SK-N-SH (cell line): ENCODE data around the gene MACROD2. TPM values are rescaled to one million over a fixed set of nuclear protein-coding genes. Genes with fewer than 3 reads are reported as not detected.

Source experiments
- CTCF ChIA-PET: fragments of 300-600, 350-600 bp; formaldehyde crosslinking; extraction: SDS; loops from one replicate; lab custom pipeline; 2021; lab: Yijun Ruan, JAX
- POLR2A ChIA-PET: fragments of 350-600 bp; sonication (Branson Sonifier 250); formaldehyde crosslinking; extraction: SDS; loops from one replicate; lab custom pipeline; 2020; ENCODE audit warnings: antibody characterized with exemption, inconsistent platforms; lab: Yijun Ruan, JAX
- DNase-seq: peaks from one replicate; pipeline ENCODE4 v3.0.0; 2012
- H2AFZ ChIP-seq: fragments of 200-600 bp; sonication (generic); 2 replicates; pipeline ENCODE4 v1.8.1; 2016; ENCODE audit warnings: antibody characterized with exemption, mild to moderate bottlenecking, low read depth
- H3F3A ChIP-seq: fragments of 200-600 bp; sonication (generic); replicated peaks from 2 replicates; pipeline ENCODE3; 2016; ENCODE audit warnings: antibody characterized with exemption, mild to moderate bottlenecking; ENCODE audit not compliant: insufficient read depth
- H3K27ac ChIP-seq, 2 experiments: fragments of 200-500 bp in 1 of 2; fragments of 200-600 bp in 1 of 2; sonication (Bioruptor generic) in 1 of 2; sonication (generic), shearing (Covaris generic) in 1 of 2; 2 replicates each; pipeline versions ENCODE4 v1.5.1 to v1.6.1; 2014 to 2016; ENCODE audit warnings: low read depth in 2 of 2, inconsistent platforms in 1 of 2, low read length in 1 of 2, mild to moderate bottlenecking in 1 of 2, mixed read lengths in 1 of 2
- H3K27me3 ChIP-seq: fragments of 200-600 bp; sonication (generic), shearing (Covaris generic); 2 replicates; pipeline ENCODE4 v1.6.1; 2016; ENCODE audit warnings: mixed run types; ENCODE audit not compliant: insufficient read depth
- H3K36me3 ChIP-seq, 2 experiments: fragments of 200-500 bp in 1 of 2; fragments of 200-600 bp in 1 of 2; sonication (Bioruptor generic) in 1 of 2; sonication (generic) in 1 of 2; replicated peaks in 1 of 2; 2 replicates each; pipeline versions ENCODE3 to v1.5.1; 2014 to 2016; ENCODE audit warnings: low read length in 1 of 2, mild to moderate bottlenecking in 1 of 2; ENCODE audit not compliant: insufficient read depth in 2 of 2, control insufficient read depth in 1 of 2
- H3K4me1 ChIP-seq, 2 experiments: fragments of 200-500 bp in 1 of 2; fragments of 200-600 bp in 1 of 2; sonication (Bioruptor generic) in 1 of 2; sonication (generic), shearing (Covaris generic) in 1 of 2; 2 replicates each; pipeline versions ENCODE4 v1.5.1 to v1.6.1; 2014 to 2016; ENCODE audit warnings: low read depth in 1 of 2, low read length in 1 of 2, mixed run types in 1 of 2; ENCODE audit not compliant: insufficient read depth in 2 of 2, control insufficient read depth in 1 of 2
- H3K4me2 ChIP-seq: fragments of 200-600 bp; sonication (generic), shearing (Covaris generic); 2 replicates; pipeline ENCODE4 v1.6.1; 2017; ENCODE audit warnings: mixed run types
- H3K4me3 ChIP-seq, 2 experiments: fragments of 200-500 bp in 1 of 2; fragments of 200-600 bp in 1 of 2; sonication (Bioruptor generic) in 1 of 2; sonication (generic), shearing (Covaris generic) in 1 of 2; 2 replicates each; pipeline versions ENCODE4 v1.5.1 to v1.8.1; 2014 to 2016; ENCODE audit warnings: low read depth in 2 of 2, inconsistent platforms in 1 of 2, low read length in 1 of 2, mild to moderate bottlenecking in 1 of 2, mixed read lengths in 1 of 2, moderate library complexity in 1 of 2
- H3K79me2 ChIP-seq: fragments of 200-600 bp; sonication (generic); 2 replicates; pipeline ENCODE4 v1.8.1; 2017; ENCODE audit warnings: mild to moderate bottlenecking; ENCODE audit not compliant: insufficient read depth
- H3K9ac ChIP-seq: fragments of 200-600 bp; sonication (generic); 2 replicates; pipeline ENCODE4 v1.6.1; 2017; ENCODE audit warnings: mixed run types
- H3K9me2 ChIP-seq: fragments of 200-600 bp; sonication (generic); 2 replicates; pipeline ENCODE4 v1.6.1; 2017; ENCODE audit warnings: mixed run types
- H3K9me3 ChIP-seq: fragments of 200-600 bp; sonication (generic); 2 replicates; pipeline ENCODE4 v1.6.1; 2017; ENCODE audit warnings: mixed run types, mild to moderate bottlenecking, moderate library complexity
- H4K20me1 ChIP-seq: fragments of 200-600 bp; sonication (generic); 2 replicates; pipeline ENCODE4 v1.6.1; 2017; ENCODE audit warnings: mild to moderate bottlenecking, mixed run types; ENCODE audit not compliant: insufficient read depth
- CHD2 ChIP-seq: fragments of 150-350 bp; IDR thresholded peaks from 2 replicates; pipeline ENCODE4 v1.6.1; 2018; ENCODE audit warnings: low read length; ENCODE audit not compliant: partially characterized antibody
- EP300 ChIP-seq, 2 experiments: IDR thresholded peaks; 2 replicates each; pipeline versions ENCODE4 v1.4.0 to v1.6.1; 2012; ENCODE audit warnings: borderline replicate concordance in 1 of 2, low read depth in 1 of 2, low read length in 1 of 2
- FOXM1 ChIP-seq: IDR thresholded peaks from 2 replicates; pipeline ENCODE4 v1.4.0; 2012; ENCODE audit warnings: low read depth, mild to moderate bottlenecking
- GATA2 ChIP-seq: sonication (generic); formaldehyde crosslinking; IDR thresholded peaks from 2 replicates; pipeline ENCODE4 v1.5.0; 2020; ENCODE audit warnings: mild to moderate bottlenecking, missing genetic modification reagents
- JUND ChIP-seq: IDR thresholded peaks from 2 replicates; pipeline ENCODE4 v1.4.0; 2012
- MXI1 ChIP-seq: IDR thresholded peaks from 2 replicates; pipeline ENCODE4 v1.6.1; 2012; ENCODE audit warnings: mild to moderate bottlenecking, low read depth, low read length, improper control_type of control experiment
- NFIC ChIP-seq: IDR thresholded peaks from 2 replicates; pipeline ENCODE4 v1.4.0; 2012; ENCODE audit warnings: borderline replicate concordance
- NRF1 ChIP-seq: IDR thresholded peaks from 2 replicates; pipeline ENCODE4 v1.6.1; 2012; ENCODE audit warnings: low read depth, mild to moderate bottlenecking, low read length
- POLR2AphosphoS5 ChIP-seq: IDR thresholded peaks from 2 replicates; pipeline ENCODE4 v1.6.1; 2012; ENCODE audit warnings: low read depth, low read length
- RAD21 ChIP-seq: IDR thresholded peaks from 2 replicates; pipeline ENCODE4 v1.6.1; 2012; ENCODE audit warnings: mild to moderate bottlenecking, low read length
- RFX5 ChIP-seq: IDR thresholded peaks from 2 replicates; pipeline ENCODE4 v1.6.1; 2012; ENCODE audit warnings: mild to moderate bottlenecking, improper control_type of control experiment, low read length
- SIN3A ChIP-seq: IDR thresholded peaks from 2 replicates; pipeline ENCODE4 v1.6.1; 2012; ENCODE audit warnings: low read depth, mild to moderate bottlenecking, low read length, moderate library complexity, borderline replicate concordance
- TAF1 ChIP-seq: IDR thresholded peaks from 2 replicates; pipeline ENCODE4 v1.6.1; 2012; ENCODE audit warnings: low read depth, mild to moderate bottlenecking, low read length, moderate library complexity, borderline replicate concordance
- TCF12 ChIP-seq: IDR thresholded peaks from 2 replicates; pipeline ENCODE4 v1.4.0; 2012
- TEAD4 ChIP-seq: IDR thresholded peaks from 2 replicates; pipeline ENCODE4 v1.4.0; 2012; ENCODE audit warnings: mild to moderate bottlenecking, borderline replicate concordance; ENCODE audit not compliant: insufficient read depth
- WGBS: methylation state at CpG from one replicate; pipeline ENCODE4 v1.1.6; 2017; ENCODE audit warnings: low lambda C conversion rate; 5-methylcytosine and 5-hydroxymethylcytosine counted together
- polyA plus RNA-seq, 3 experiments: library from polyadenylated mRNA; depleted of rRNA; stranded (reverse); fragments of >200 nt; gene quantifications; 2 replicates each; pipeline ENCODE4 v1.2.3, GENCODE V29; 2012
- TF ChIP-seq, protein P1 (sequence below): IDR thresholded peaks from 2 replicates; pipeline ENCODE4 v1.6.1; 2012; ENCODE audit warnings: mild to moderate bottlenecking, low read depth, low read length, moderate library complexity
- TF ChIP-seq, protein P2 (sequence below): IDR thresholded peaks from 2 replicates; pipeline ENCODE4 v1.4.0; 2012; ENCODE audit warnings: low read depth, borderline replicate concordance
- TF ChIP-seq, protein P3 (sequence below): IDR thresholded peaks from 2 replicates; pipeline ENCODE4 v1.4.0; 2012; ENCODE audit warnings: low read depth

Gene MACROD2
- polyA plus RNA-seq, 1 of the 3 experiments (the other 2 are of a cell fraction): 0.33 TPM

DNA sequence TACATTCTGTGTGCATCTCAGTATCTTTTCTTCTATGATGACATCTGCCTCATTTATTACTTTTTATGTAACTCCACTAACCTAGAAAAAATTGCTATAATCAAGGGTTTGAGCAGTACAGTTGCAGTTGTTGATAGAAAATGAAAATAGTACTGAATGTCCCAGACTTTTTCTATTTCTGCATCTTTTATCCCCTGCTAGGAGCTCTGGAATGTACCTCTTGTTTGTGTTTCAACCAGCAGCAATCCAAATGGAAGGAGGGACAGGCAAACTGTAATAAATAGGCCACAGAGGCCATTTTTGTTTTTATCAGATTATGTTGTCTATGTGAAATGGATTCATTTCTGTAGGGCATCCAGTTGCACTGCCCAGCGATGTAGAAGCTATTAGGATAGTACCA, 2041.0 kb downstream of the MACROD2 start (continued):
- TF ChIP-seq, protein P1, sequence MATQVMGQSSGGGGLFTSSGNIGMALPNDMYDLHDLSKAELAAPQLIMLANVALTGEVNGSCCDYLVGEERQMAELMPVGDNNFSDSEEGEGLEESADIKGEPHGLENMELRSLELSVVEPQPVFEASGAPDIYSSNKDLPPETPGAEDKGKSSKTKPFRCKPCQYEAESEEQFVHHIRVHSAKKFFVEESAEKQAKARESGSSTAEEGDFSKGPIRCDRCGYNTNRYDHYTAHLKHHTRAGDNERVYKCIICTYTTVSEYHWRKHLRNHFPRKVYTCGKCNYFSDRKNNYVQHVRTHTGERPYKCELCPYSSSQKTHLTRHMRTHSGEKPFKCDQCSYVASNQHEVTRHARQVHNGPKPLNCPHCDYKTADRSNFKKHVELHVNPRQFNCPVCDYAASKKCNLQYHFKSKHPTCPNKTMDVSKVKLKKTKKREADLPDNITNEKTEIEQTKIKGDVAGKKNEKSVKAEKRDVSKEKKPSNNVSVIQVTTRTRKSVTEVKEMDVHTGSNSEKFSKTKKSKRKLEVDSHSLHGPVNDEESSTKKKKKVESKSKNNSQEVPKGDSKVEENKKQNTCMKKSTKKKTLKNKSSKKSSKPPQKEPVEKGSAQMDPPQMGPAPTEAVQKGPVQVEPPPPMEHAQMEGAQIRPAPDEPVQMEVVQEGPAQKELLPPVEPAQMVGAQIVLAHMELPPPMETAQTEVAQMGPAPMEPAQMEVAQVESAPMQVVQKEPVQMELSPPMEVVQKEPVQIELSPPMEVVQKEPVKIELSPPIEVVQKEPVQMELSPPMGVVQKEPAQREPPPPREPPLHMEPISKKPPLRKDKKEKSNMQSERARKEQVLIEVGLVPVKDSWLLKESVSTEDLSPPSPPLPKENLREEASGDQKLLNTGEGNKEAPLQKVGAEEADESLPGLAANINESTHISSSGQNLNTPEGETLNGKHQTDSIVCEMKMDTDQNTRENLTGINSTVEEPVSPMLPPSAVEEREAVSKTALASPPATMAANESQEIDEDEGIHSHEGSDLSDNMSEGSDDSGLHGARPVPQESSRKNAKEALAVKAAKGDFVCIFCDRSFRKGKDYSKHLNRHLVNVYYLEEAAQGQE: no peak
- TF ChIP-seq EP300 (IDR thresholded peaks at IDR 0.05; ENCODE audit: borderline replicate concordance in 1 of 2, low read depth in 1 of 2, low read length in 1 of 2): no peak
- TF ChIP-seq, protein P2, sequence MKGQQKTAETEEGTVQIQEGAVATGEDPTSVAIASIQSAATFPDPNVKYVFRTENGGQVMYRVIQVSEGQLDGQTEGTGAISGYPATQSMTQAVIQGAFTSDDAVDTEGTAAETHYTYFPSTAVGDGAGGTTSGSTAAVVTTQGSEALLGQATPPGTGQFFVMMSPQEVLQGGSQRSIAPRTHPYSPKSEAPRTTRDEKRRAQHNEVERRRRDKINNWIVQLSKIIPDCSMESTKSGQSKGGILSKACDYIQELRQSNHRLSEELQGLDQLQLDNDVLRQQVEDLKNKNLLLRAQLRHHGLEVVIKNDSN: no peak
- no peak for TF ChIP-seq SIN3A
- TF ChIP-seq TAF1: no peak
- no peak for TF ChIP-seq JUND
- no peak for TF ChIP-seq RAD21
- TF ChIP-seq CHD2: no peak
- TF ChIP-seq MXI1: no peak

DNA sequence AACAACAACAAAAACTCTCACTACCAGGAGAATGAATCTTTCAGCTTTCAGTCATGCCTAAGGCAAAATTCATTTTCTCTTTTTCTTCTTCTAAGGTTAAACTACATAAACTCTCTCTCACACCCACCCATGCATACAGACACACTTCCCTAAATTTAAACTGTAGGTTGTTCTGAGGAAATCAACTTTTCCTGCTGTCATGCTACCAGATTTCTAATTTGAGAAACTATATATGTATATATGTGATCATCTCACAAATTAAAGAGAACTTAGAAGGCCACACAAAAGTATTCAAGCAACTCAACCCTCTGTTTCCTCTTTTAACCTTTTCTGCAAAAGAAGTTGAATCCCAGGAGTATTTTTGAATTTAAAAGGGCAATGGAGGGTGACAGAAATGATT, 2045.4 kb downstream of the MACROD2 start:
- Histone ChIP-seq H3K36me3 (no peaks in the 10 kb centered on the region), H3K79me2 (no peaks in the 10 kb centered on the region), H3K4me3 (no peak overlapping the region), H3K4me2 (no peak overlapping the region), H2AFZ (no peak overlapping the region), H4K20me1 (no peaks in the 10 kb centered on the region), H3K27me3 (no peaks in the 10 kb centered on the region), H3K9ac (no peak overlapping the region), H3K9me2 (no peaks in the 10 kb centered on the region), H3K9me3 (no peaks in the 10 kb centered on the region), H3K27ac (no peak overlapping the region), H3K4me1 (no peaks in the 10 kb centered on the region; a peak in 1 of 4 replicates), H3F3A (no peaks in the 10 kb centered on the region)
- POLR2A ChIA-PET: no interaction called here
- no peak for DNase-seq
- no peak for TF ChIP-seq POLR2AphosphoS5
- CTCF ChIA-PET: no interaction called here

DNA sequence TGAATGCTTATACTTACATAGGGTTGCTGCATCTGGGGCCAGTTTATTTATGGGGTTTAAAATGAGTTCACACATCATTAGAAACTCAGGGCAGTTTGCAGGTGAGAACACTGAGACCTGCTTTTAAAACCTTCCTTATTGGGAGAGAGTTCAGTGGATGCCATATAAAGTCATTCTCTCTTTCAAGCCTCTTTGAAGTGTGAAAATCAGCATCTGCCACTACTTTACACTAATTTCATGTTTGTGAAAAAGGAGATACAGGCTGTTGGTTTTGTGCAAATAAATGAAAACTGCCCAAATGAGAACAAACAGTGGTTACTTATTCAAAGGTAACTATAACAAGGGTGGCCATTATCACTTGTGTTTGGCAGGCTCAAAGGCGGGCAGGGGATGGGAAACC, 2047.4 kb downstream of the MACROD2 start:
- DNase-seq: no peak
- H3F3A ChIP-seq: no peaks in the 10 kb centered on the region
- H3K27ac ChIP-seq: no peak overlapping the region
- H4K20me1 ChIP-seq: no peaks in the 10 kb centered on the region
- no peak overlapping the region for H3K9ac ChIP-seq
- no peak overlapping the region for H3K4me2 ChIP-seq
- CTCF ChIA-PET: no interaction called here
- H3K4me3 ChIP-seq: no peak overlapping the region
- H3K36me3 ChIP-seq: no peaks in the 10 kb centered on the region
- POLR2A ChIA-PET: no interaction called here
- WGBS: 50% methylated on average over 1 of the region's 1 CpG
- no peaks in the 10 kb centered on the region for H3K9me3 ChIP-seq
- no peak overlapping the region for H2AFZ ChIP-seq
- no peaks in the 10 kb centered on the region for H3K9me2 ChIP-seq
- H3K79me2 ChIP-seq: no peaks in the 10 kb centered on the region
- no peaks in the 10 kb centered on the region for H3K27me3 ChIP-seq
- H3K4me1 ChIP-seq: no peaks in the 10 kb centered on the region
- no peak for TF ChIP-seq TAF1
- TF ChIP-seq, protein P3, sequence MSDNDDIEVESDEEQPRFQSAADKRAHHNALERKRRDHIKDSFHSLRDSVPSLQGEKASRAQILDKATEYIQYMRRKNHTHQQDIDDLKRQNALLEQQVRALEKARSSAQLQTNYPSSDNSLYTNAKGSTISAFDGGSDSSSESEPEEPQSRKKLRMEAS: no peak
- no peak for TF ChIP-seq TCF12
- TF ChIP-seq NFIC: no peak
- no peak for TF ChIP-seq NRF1
- TF ChIP-seq JUND: no peak
- TF ChIP-seq, protein P1: no peak
- no peak for TF ChIP-seq RFX5
- no peak for TF ChIP-seq FOXM1
- no peak for TF ChIP-seq TEAD4
- TF ChIP-seq GATA2 (CRISPR knock-in tag): no peak
